GM10266 (cell line): ENCODE measurements around the gene PPIP5K1.

Experiments
- DNase-seq: peaks from one replicate; pipeline ENCODE4 v3.0.0; 2012; ENCODE audit errors: extremely low spot score
- TF ChIP-seq, protein P1 (sequence below): IDR thresholded peaks from 2 replicates; pipeline ENCODE4 v1.5.1; 2012; ENCODE audit warnings: mild to moderate bottlenecking, low read depth; ENCODE audit not compliant: control insufficient read depth, insufficient read depth; ENCODE audit errors: missing control alignments

Gene PPIP5K1

DNA sequence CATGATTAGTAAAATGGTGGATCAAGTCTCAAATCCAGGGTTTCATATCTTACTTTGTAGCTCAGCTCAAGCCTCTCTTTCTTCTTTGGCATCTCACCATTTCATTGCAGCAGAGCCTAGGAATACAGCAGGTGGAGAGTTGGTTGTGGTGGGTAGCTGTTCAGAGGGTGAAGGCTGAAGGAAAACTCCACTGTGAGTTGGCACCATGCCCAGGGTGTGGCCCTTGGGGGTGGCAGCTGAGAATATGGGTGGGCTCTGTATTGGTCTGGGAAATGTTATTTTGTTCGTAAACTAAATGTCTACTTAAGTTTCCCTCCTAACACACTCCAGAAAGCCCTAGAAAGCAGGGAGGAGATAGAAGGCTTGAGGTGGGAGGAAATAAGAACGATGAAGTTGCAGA lies 74.3 kb downstream of the PPIP5K1 start:
- TF ChIP-seq, protein P1, sequence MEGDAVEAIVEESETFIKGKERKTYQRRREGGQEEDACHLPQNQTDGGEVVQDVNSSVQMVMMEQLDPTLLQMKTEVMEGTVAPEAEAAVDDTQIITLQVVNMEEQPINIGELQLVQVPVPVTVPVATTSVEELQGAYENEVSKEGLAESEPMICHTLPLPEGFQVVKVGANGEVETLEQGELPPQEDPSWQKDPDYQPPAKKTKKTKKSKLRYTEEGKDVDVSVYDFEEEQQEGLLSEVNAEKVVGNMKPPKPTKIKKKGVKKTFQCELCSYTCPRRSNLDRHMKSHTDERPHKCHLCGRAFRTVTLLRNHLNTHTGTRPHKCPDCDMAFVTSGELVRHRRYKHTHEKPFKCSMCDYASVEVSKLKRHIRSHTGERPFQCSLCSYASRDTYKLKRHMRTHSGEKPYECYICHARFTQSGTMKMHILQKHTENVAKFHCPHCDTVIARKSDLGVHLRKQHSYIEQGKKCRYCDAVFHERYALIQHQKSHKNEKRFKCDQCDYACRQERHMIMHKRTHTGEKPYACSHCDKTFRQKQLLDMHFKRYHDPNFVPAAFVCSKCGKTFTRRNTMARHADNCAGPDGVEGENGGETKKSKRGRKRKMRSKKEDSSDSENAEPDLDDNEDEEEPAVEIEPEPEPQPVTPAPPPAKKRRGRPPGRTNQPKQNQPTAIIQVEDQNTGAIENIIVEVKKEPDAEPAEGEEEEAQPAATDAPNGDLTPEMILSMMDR = no peak
- DNase-seq = no peak

DNA sequence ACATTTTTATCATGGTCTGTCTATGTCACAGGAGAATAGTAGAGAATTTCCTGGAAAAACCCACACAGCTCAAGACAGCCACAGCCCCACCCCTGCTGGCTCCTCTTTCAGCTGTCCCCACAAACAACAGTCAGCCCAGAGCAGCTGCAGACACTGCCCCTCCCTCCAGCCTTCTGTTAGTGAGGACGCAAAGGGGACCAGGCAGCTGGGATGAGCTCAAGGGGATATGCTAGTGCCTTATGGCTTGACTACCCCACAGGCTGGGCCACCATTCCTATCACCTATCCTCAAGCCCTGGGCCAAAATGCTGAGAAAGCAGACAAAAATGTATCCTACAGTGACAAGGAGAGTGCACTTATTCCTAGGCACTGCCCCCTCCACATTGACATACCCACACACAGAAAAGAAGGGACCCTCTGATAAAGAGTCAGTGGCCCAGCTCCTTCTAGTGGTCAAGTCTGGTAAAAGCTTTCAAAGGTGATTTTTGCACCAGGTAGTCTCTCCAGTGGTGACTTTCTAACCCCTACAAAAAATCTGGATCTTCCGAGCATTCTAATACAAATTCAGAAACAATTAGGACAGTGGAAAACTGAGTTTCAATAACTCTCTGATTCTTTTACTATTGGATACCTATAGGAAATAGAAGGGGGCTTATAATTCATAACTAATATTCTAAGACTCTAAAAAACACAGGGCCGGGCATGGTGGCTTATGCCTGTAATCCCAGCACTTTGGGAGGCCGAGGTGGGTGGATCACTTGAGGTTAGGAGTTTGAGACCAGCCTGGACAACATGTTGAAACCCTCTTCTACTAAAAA lies 75.6 kb downstream of the PPIP5K1 start:
- peak; percentile 35 for DNase-seq
- TF ChIP-seq, protein P1 = peak; percentile 59

DNA sequence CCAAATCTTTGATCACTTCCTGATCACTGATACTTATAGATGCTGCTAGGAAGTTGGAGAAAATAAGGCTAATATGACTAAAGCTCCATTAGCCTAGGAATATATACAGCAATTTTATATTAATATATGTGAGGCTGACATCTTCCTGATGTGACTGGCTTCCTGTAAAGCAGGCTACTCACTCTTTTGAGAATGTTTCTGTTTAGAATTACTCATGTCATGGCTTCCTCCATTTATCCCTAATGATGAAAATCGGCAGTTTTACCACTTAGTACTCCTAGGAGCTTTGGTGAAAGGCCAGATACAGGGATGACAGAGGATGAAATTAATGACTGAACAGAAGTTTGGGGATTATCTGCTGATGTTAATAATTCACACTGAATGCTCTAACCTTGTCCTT lies 76.5 kb downstream of the PPIP5K1 start:
- DNase-seq = no peak
- TF ChIP-seq, protein P1 = no peak

DNA sequence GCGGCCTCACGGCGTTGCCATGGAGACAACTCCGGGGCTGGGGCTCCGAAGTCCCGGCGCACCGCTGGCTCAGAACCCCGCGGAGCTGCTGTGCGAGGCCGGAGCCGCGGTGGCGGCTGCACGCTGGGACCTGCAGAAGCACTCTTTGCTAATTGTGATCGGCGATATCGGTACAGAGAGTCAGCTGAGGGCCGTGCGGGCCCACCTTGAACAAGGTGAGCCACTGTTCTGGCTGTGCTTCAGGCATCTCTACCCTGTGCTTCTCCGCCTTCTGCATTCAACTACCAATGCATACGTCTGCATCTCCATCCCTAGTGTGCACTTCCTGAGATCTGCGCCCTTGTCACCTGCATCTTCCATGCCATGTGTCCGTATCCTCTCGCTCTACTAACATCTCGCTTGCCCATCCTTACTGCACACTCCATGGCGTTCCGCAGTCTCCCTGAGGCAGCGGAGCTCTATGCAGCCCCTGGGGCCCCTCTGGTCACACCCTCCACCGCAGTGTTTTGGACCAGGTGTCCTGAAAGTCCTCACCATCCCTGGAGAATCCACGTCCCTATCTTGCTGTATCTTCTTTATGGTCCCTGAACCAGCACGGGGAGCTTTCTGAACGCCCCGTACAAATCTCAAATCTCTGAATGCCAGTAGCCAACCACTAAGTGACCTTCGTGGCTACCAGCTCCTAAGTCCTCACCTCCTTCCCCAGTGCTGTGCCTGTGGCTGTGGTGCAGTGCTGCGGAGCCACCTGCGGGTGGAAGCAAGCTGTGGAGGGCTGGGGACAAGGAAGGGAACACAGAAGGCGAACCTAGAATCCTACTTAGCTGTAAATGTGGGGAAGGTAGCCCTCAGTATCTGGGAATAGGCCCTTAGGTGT lies 78.8 kb downstream of the PPIP5K1 start:
- TF ChIP-seq, protein P1 = peak; percentile 33
- no peak for DNase-seq

DNA sequence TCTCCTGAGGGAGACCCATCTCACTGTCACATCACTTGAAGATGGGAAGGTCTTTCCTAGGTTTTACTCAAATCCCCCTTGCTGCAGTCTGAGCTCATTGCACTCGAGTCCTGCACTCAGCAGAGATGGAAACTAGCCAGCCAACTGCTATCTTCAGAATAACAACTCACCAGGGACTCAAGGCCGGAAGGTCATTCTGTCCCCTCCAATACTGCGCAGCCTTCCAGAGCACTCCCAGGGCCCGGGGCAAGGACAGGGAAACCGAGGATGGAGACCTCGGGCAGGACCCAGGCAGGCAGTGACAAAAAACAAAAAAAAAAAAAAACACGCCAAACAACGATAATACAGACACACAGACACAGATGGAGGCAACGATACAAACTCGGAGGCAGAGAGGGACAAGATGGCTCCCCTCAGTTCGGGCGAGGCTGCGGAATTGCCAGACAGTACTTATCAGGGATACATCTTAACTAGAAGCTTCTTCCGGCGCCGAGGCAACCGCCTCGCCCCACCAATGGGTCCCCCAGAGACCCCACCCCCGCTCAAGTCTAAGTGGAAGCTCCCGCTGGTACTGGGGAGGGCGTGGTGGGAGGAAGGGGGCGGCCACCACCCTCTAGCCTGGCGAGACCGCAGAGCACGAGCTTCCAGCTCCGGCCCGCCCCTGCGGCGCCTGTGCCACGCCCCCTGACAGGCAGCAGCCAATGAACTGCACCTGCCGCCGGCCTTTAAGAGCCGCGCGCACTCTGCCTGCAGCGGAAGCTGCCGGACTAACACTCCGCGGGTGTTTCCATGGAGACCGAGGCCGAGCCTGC lies 79.6 kb downstream of the PPIP5K1 start:
- TF ChIP-seq, protein P1 = no peak
- peak; percentile 95 for DNase-seq

DNA sequence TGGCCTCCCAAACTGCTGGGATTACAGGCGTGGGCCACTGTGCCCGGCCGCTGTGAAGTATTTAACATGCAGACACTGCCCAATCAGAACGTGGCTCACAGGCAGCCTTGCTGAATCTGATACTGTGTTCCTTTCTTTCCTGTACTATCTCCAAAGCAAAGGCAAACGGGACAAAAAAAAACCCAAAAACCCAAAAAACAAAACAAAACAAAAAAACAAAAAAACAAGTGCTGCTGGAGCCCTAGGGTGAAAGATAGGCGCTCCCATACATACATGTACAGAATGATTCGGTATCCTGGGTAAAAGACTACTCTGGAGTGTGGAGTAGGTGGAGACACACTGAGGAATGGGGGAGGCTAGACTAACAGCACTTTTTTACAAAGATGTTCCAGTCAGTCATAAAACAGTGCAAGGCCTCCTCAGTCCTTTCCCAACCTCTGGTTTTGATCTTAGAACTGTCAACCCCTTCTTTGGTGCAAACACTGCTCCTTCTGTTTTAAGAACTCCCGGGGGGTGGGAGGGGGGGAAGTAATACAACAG lies 80.3 kb downstream of the PPIP5K1 start:
- DNase-seq = no peak
- TF ChIP-seq, protein P1 = no peak
